Measurements from ENCODE around the gene TGFA. TPM values are rescaled to one million over a fixed set of nuclear protein-coding genes. Genes with fewer than 3 reads are reported as not detected.

TGFA gene
- total and polyA plus RNA-seq, 2 experiments from 2014 or later = 1.4 to 6.5 TPM

DNA sequence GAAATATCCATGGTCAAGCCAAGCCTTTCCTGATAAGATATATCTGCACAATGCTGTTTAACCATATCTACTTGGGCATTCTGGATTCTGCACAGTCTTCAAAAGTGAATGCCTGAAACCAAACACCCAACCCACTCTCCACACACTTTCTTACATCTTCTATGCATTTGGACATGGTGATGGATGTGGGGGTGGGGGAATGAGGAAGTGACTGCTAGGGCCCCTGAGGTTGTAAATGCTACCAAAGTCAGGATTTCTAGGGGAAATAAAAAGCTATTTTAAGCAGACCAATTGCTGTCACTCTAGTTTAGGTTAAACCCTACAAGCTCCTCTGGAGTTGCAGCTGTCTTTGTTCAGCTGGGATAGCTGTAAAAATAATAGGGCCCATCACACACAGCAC, 26.7 kb upstream of the TGFA start:
- no peaks in the 10 kb centered on the region for H3K27me3 Mint-ChIP-seq (ENCODE audit: insufficient read depth, low read depth, poor library complexity)
- ATAC-seq = no peak

More for the DNA sequence above, 26.7 kb upstream of the TGFA start:
- Mint-ChIP-seq H3K4me3 (no peak overlapping the region), H3K4me1 (0 out of 3 replicates have a peak, but pooled peaks cover 2% of the 10 kb centered on the region), H3K27ac (no peak overlapping the region), H3K9me3 (no peaks in the 10 kb centered on the region; the same call in 2 of the 3 replicates), H3K36me3 (ENCODE audit: low read depth) (no peaks in the 10 kb centered on the region)
- H3K4me3 ChIP-seq = no peak overlapping the region
- H3K79me2 ChIP-seq (replicated peaks; ENCODE audit: insufficient read depth) = no peaks in the 10 kb centered on the region
- no peaks in the 10 kb centered on the region for H4K20me1 ChIP-seq (replicated peaks; ENCODE audit: insufficient read depth)
- no peaks in the 10 kb centered on the region for H3K27me3 ChIP-seq (ENCODE audit: insufficient read depth)
- H3K9me2 ChIP-seq (ENCODE audit: insufficient read depth) = no peaks in the 10 kb centered on the region; the same call in 1 of the 2 replicates
- no peak overlapping the region for H3K4me2 ChIP-seq
- H3F3A ChIP-seq (replicated peaks; ENCODE audit: low read depth) = no peaks in the 10 kb centered on the region
- no peaks in the 10 kb centered on the region for H3K36me3 ChIP-seq (ENCODE audit: insufficient read depth)
- H2AFZ ChIP-seq = peak overlapping the region; percentile 49
- no peak overlapping the region for H3K27ac ChIP-seq (ENCODE audit: low read depth)
- no peaks in the 10 kb centered on the region for H3K4me1 ChIP-seq (ENCODE audit: insufficient read depth)
- TF ChIP-seq EZH2phosphoT487 (IDR thresholded peaks at IDR 0.05; ENCODE audit: unreplicated experiment) = no peak
- no peak for TF ChIP-seq JUNB (IDR thresholded peaks at IDR 0.05; ENCODE audit: unreplicated experiment)
- TF ChIP-seq, protein P1, sequence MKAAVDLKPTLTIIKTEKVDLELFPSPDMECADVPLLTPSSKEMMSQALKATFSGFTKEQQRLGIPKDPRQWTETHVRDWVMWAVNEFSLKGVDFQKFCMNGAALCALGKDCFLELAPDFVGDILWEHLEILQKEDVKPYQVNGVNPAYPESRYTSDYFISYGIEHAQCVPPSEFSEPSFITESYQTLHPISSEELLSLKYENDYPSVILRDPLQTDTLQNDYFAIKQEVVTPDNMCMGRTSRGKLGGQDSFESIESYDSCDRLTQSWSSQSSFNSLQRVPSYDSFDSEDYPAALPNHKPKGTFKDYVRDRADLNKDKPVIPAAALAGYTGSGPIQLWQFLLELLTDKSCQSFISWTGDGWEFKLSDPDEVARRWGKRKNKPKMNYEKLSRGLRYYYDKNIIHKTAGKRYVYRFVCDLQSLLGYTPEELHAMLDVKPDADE (IDR thresholded peaks at IDR 0.05) = no peak
- no peak for TF ChIP-seq ZNF331 (CRISPR knock-in tag; IDR thresholded peaks at IDR 0.05; ENCODE audit: low read depth)
- no peak for TF ChIP-seq ZNF114 (CRISPR knock-in tag; IDR thresholded peaks at IDR 0.05)
- no peak for TF ChIP-seq EZH2 (IDR thresholded peaks at IDR 0.05; ENCODE audit: low read depth, unreplicated experiment)
- no peak for TF ChIP-seq REST (IDR thresholded peaks at IDR 0.05; ENCODE audit: unreplicated experiment)
- no peak for TF ChIP-seq STAT1 (IDR thresholded peaks at IDR 0.05; ENCODE audit: unreplicated experiment)
- TF ChIP-seq, protein P2, sequence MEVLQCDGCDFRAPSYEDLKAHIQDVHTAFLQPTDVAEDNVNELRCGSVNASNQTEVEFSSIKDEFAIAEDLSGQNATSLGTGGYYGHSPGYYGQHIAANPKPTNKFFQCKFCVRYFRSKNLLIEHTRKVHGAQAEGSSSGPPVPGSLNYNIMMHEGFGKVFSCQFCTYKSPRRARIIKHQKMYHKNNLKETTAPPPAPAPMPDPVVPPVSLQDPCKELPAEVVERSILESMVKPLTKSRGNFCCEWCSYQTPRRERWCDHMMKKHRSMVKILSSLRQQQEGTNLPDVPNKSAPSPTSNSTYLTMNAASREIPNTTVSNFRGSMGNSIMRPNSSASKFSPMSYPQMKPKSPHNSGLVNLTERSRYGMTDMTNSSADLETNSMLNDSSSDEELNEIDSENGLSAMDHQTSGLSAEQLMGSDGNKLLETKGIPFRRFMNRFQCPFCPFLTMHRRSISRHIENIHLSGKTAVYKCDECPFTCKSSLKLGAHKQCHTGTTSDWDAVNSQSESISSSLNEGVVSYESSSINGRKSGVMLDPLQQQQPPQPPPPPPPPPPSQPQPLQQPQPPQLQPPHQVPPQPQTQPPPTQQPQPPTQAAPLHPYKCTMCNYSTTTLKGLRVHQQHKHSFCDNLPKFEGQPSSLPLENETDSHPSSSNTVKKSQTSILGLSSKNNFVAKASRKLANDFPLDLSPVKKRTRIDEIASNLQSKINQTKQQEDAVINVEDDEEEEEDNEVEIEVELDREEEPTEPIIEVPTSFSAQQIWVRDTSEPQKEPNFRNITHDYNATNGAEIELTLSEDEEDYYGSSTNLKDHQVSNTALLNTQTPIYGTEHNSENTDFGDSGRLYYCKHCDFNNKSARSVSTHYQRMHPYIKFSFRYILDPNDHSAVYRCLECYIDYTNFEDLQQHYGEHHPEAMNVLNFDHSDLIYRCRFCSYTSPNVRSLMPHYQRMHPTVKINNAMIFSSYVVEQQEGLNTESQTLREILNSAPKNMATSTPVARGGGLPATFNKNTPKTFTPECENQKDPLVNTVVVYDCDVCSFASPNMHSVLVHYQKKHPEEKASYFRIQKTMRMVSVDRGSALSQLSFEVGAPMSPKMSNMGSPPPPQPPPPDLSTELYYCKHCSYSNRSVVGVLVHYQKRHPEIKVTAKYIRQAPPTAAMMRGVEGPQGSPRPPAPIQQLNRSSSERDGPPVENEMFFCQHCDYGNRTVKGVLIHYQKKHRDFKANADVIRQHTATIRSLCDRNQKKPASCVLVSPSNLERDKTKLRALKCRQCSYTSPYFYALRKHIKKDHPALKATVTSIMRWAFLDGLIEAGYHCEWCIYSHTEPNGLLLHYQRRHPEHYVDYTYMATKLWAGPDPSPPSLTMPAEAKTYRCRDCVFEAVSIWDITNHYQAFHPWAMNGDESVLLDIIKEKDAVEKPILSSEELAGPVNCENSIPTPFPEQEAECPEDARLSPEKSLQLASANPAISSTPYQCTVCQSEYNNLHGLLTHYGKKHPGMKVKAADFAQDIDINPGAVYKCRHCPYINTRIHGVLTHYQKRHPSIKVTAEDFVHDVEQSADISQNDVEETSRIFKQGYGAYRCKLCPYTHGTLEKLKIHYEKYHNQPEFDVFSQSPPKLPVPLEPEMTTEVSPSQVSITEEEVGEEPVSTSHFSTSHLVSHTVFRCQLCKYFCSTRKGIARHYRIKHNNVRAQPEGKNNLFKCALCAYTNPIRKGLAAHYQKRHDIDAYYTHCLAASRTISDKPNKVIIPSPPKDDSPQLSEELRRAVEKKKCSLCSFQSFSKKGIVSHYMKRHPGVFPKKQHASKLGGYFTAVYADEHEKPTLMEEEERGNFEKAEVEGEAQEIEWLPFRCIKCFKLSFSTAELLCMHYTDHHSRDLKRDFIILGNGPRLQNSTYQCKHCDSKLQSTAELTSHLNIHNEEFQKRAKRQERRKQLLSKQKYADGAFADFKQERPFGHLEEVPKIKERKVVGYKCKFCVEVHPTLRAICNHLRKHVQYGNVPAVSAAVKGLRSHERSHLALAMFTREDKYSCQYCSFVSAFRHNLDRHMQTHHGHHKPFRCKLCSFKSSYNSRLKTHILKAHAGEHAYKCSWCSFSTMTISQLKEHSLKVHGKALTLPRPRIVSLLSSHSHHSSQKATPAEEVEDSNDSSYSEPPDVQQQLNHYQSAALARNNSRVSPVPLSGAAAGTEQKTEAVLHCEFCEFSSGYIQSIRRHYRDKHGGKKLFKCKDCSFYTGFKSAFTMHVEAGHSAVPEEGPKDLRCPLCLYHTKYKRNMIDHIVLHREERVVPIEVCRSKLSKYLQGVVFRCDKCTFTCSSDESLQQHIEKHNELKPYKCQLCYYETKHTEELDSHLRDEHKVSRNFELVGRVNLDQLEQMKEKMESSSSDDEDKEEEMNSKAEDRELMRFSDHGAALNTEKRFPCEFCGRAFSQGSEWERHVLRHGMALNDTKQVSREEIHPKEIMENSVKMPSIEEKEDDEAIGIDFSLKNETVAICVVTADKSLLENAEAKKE (CRISPR knock-in tag; IDR thresholded peaks at IDR 0.05) = no peak
- no peak for TF ChIP-seq NANOG (IDR thresholded peaks at IDR 0.05; ENCODE audit: borderline replicate concordance)
- TF ChIP-seq CTCF (conservative IDR thresholded peaks at IDR 0.05; ENCODE audit: low read depth in 2 of 2) = no peak
- DNase-seq (ENCODE audit: low spot score) = no peak
